Neural cell (in vitro differentiated cells): ENCODE results near the gene GRPEL2. TPM values are rescaled to one million over a fixed set of nuclear protein-coding genes. Genes with fewer than 3 reads are reported as not detected.

ENCODE experiments used
- H2AFZ ChIP-seq: fragments of 200-600, 300-800 bp; sonication (generic), shearing (Covaris generic); 2 replicates; pipeline ENCODE4 v1.6.0; 2014; ENCODE audit warnings: low read depth, mild to moderate bottlenecking, antibody characterized with exemption, low read length, moderate library complexity
- H3F3A ChIP-seq: fragments of 200-600 bp; shearing (Covaris generic); 2 replicates; pipeline ENCODE4 v1.6.1; 2016; ENCODE audit warnings: mild to moderate bottlenecking, moderate library complexity, mixed read lengths, antibody characterized with exemption, low read length; ENCODE audit not compliant: insufficient read depth, poor library complexity, severe bottlenecking
- H3K27ac ChIP-seq: fragments of 200-600, 300-800 bp; sonication (generic), shearing (Covaris generic); 2 replicates; pipeline ENCODE4 v1.5.1; 2014; ENCODE audit warnings: mild to moderate bottlenecking, low read length, moderate library complexity
- H3K27me3 ChIP-seq: fragments of 300-800, 200-600 bp; sonication (generic), shearing (Covaris generic); 2 replicates; pipeline ENCODE4 v1.6.0; 2014; ENCODE audit warnings: mild to moderate bottlenecking, low read depth, low read length, moderate library complexity; ENCODE audit not compliant: insufficient read depth
- H3K36me3 ChIP-seq: fragments of 300-800, 200-600 bp; sonication (generic), shearing (Covaris generic); 2 replicates; pipeline ENCODE4 v1.5.1; 2014; ENCODE audit warnings: mild to moderate bottlenecking, antibody characterized with exemption, low read length, moderate library complexity; ENCODE audit not compliant: insufficient read depth
- H3K4me2 ChIP-seq: fragments of 300-800, 200-600 bp; sonication (generic), shearing (Covaris generic); 2 replicates; pipeline ENCODE4 v1.6.0; 2014; ENCODE audit warnings: mild to moderate bottlenecking, low read length
- H3K4me3 ChIP-seq: fragments of 300-800, 200-600 bp; sonication (generic), shearing (Covaris generic); 2 replicates; pipeline ENCODE4 v1.5.1; 2014; ENCODE audit warnings: mild to moderate bottlenecking, low read length, moderate library complexity
- H3K79me2 ChIP-seq: fragments of 200-600 bp; shearing (Covaris generic); replicated peaks from 2 replicates; pipeline ENCODE4 v1.6.0; 2014; ENCODE audit warnings: mild to moderate bottlenecking, low read length, moderate library complexity; ENCODE audit not compliant: insufficient read depth
- H3K9ac ChIP-seq: fragments of 300-800, 200-600 bp; sonication (generic), shearing (Covaris generic); 2 replicates; pipeline ENCODE4 v1.6.1; 2016; ENCODE audit warnings: mild to moderate bottlenecking, low read length, mixed read lengths
- H3K9me2 ChIP-seq: fragments of 200-600 bp; shearing (Covaris generic); 2 replicates; pipeline ENCODE4 v1.6.1; 2016; ENCODE audit warnings: mild to moderate bottlenecking, low read length, mixed read lengths; ENCODE audit not compliant: insufficient read depth
- H3K9me3 ChIP-seq: fragments of 200-600, 300-800 bp; sonication (generic), shearing (Covaris generic); 2 replicates; pipeline ENCODE4 v1.6.1; 2016; ENCODE audit warnings: mild to moderate bottlenecking, mixed run types, low read length, moderate library complexity, mixed read lengths
- H4K20me1 ChIP-seq: fragments of 200-600 bp; shearing (Covaris generic); 2 replicates; pipeline ENCODE4 v1.6.1; 2016; ENCODE audit warnings: mild to moderate bottlenecking, mixed run types; ENCODE audit not compliant: insufficient read depth
- EP300 ChIP-seq: fragments of 450-650 bp; conservative IDR thresholded peaks from 2 replicates; pipeline ENCODE4 v1.6.1; 2014; ENCODE audit warnings: antibody characterized with exemption, mild to moderate bottlenecking, moderate library complexity; ENCODE audit not compliant: poor library complexity, severe bottlenecking
- EZH2 ChIP-seq: fragments of 200-600, 300-800 bp; shearing (Covaris generic), sonication (generic); IDR thresholded peaks from 2 replicates; pipeline ENCODE4 v1.6.1; 2014; ENCODE audit warnings: antibody characterized with exemption, low read length, borderline replicate concordance, mild to moderate bottlenecking; ENCODE audit not compliant: insufficient read depth, poor library complexity, severe bottlenecking
- MXI1 ChIP-seq: fragments of 450-650 bp; conservative IDR thresholded peaks from 2 replicates; pipeline ENCODE4 v1.6.1; 2014; ENCODE audit warnings: antibody characterized with exemption, mild to moderate bottlenecking; ENCODE audit not compliant: poor library complexity, severe bottlenecking
- POLR2AphosphoS5 ChIP-seq: IDR thresholded peaks from 2 replicates; pipeline ENCODE4 v1.6.1; 2012
- RAD21 ChIP-seq: fragments of 450-650 bp; conservative IDR thresholded peaks from 2 replicates; pipeline ENCODE4 v1.6.1; 2014; ENCODE audit warnings: antibody characterized with exemption, mild to moderate bottlenecking, moderate library complexity
- SMC3 ChIP-seq: fragments of 450-650 bp; conservative IDR thresholded peaks from 2 replicates; pipeline ENCODE4 v1.6.1; 2014; ENCODE audit warnings: antibody characterized with exemption, mild to moderate bottlenecking, moderate library complexity; ENCODE audit not compliant: poor library complexity
- TAF1 ChIP-seq: IDR thresholded peaks from 2 replicates; pipeline ENCODE4 v1.6.1; 2012; ENCODE audit warnings: low read depth
- polyA plus RNA-seq: library from polyadenylated mRNA; depleted of rRNA; stranded (reverse); fragments of >200 nt; gene quantifications from 2 replicates; pipeline ENCODE4 v1.2.3, GENCODE V29; 2014
- TF ChIP-seq, protein P1 (sequence below): IDR thresholded peaks from 2 replicates; pipeline ENCODE4 v1.6.1; 2012; ENCODE audit warnings: borderline replicate concordance
- TF ChIP-seq, protein P2 (sequence below): fragments of 450-650 bp; IDR thresholded peaks from 2 replicates; pipeline ENCODE4 v1.5.1; 2014; ENCODE audit warnings: antibody characterized with exemption, mild to moderate bottlenecking, moderate library complexity; ENCODE audit not compliant: poor library complexity, severe bottlenecking

Gene GRPEL2
- polyA plus RNA-seq, 1 donor from 2014 or later = 19.3 TPM

DNA sequence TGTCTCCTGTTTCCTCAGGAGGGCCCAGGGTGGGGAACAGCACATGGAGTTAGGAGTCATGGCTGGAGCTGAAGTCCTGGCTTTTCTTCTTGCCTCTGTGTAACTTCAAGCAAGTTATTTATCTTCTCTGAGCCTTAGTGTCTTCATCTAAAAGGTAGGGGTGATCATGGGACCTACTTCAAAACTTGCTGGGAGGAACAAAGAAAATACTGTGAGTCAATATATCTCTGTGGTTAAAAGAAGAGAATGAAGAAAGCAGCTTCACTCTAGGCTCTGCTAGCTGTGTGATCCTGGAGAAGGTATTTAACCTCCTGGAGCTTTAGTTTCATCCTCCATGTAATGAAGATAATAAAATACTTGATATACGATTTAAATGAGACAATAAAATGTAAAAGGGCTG lies 47.1 kb upstream of the GRPEL2 start:
- H3K9me3 ChIP-seq = no peaks in the 10 kb centered on the region
- TF ChIP-seq EP300 (no peak), MXI1 (no peak)

DNA sequence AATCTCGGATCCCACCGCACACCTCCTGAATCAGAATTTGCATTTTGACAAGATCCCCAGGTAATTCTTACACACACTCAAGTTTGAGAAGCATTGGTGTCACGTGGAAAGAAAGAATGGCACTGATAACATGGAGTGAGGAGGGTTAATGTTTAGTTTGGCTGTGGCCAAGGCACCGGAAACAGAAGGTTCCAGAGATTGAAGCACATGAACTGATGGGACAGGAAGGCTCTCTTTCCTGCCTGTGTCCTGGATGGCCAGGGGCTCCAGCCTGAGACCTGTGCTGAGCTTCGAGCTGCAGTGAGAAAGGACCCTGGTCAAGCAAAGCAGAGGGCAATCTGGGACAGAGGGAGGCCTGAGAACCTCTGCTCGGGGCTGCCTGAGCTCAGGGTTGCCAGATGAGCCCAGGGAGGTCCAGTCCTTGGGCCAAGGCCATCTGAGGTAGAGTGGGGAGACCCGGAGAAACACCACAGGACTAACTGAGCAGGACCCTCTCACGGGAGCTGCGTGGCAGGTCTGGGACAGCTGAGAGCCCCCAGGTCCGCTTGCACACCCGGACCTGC lies 46.4 kb upstream of the GRPEL2 start:
- Histone ChIP-seq H3K4me3 (no peak overlapping the region), H3K9ac (no peak overlapping the region), H2AFZ (no peak overlapping the region), H3F3A (no peaks in the 10 kb centered on the region), H3K36me3 (no peaks in the 10 kb centered on the region), H3K27ac (no peak overlapping the region), H3K27me3 (no peaks in the 10 kb centered on the region), H4K20me1 (no peaks in the 10 kb centered on the region), H3K4me2 (no peak overlapping the region), H3K9me3 (no peaks in the 10 kb centered on the region), H3K79me2 (no peaks in the 10 kb centered on the region), H3K9me2 (no peaks in the 10 kb centered on the region)
- TF ChIP-seq SMC3 (no peak), EP300 (no peak), MXI1 (no peak), TAF1 (no peak), EZH2 (no peak), POLR2AphosphoS5 (no peak), RAD21 (no peak)
- TF ChIP-seq, protein P1, sequence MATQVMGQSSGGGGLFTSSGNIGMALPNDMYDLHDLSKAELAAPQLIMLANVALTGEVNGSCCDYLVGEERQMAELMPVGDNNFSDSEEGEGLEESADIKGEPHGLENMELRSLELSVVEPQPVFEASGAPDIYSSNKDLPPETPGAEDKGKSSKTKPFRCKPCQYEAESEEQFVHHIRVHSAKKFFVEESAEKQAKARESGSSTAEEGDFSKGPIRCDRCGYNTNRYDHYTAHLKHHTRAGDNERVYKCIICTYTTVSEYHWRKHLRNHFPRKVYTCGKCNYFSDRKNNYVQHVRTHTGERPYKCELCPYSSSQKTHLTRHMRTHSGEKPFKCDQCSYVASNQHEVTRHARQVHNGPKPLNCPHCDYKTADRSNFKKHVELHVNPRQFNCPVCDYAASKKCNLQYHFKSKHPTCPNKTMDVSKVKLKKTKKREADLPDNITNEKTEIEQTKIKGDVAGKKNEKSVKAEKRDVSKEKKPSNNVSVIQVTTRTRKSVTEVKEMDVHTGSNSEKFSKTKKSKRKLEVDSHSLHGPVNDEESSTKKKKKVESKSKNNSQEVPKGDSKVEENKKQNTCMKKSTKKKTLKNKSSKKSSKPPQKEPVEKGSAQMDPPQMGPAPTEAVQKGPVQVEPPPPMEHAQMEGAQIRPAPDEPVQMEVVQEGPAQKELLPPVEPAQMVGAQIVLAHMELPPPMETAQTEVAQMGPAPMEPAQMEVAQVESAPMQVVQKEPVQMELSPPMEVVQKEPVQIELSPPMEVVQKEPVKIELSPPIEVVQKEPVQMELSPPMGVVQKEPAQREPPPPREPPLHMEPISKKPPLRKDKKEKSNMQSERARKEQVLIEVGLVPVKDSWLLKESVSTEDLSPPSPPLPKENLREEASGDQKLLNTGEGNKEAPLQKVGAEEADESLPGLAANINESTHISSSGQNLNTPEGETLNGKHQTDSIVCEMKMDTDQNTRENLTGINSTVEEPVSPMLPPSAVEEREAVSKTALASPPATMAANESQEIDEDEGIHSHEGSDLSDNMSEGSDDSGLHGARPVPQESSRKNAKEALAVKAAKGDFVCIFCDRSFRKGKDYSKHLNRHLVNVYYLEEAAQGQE = no peak
- TF ChIP-seq, protein P2, sequence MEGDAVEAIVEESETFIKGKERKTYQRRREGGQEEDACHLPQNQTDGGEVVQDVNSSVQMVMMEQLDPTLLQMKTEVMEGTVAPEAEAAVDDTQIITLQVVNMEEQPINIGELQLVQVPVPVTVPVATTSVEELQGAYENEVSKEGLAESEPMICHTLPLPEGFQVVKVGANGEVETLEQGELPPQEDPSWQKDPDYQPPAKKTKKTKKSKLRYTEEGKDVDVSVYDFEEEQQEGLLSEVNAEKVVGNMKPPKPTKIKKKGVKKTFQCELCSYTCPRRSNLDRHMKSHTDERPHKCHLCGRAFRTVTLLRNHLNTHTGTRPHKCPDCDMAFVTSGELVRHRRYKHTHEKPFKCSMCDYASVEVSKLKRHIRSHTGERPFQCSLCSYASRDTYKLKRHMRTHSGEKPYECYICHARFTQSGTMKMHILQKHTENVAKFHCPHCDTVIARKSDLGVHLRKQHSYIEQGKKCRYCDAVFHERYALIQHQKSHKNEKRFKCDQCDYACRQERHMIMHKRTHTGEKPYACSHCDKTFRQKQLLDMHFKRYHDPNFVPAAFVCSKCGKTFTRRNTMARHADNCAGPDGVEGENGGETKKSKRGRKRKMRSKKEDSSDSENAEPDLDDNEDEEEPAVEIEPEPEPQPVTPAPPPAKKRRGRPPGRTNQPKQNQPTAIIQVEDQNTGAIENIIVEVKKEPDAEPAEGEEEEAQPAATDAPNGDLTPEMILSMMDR = no peak

More for the DNA sequence above, 47.1 kb upstream of the GRPEL2 start:
- H3K27ac ChIP-seq = no peak overlapping the region
- no peak overlapping the region for H3K4me2 ChIP-seq
- no peaks in the 10 kb centered on the region for H4K20me1 ChIP-seq
- no peak overlapping the region for H3K9ac ChIP-seq
- H3K9me2 ChIP-seq = no peaks in the 10 kb centered on the region
- H3K4me3 ChIP-seq = no peak overlapping the region
- H3K36me3 ChIP-seq = no peaks in the 10 kb centered on the region
- H2AFZ ChIP-seq = no peak overlapping the region
- H3K79me2 ChIP-seq = no peaks in the 10 kb centered on the region
- H3K27me3 ChIP-seq = no peaks in the 10 kb centered on the region
- no peaks in the 10 kb centered on the region for H3F3A ChIP-seq
